ENCODE results near the gene CLRN3. TPM values are rescaled to one million over a fixed set of nuclear protein-coding genes. Genes with fewer than 3 reads are reported as not detected.

Gene CLRN3
- total and polyA plus RNA-seq, 2 of the 8 experiments (the other 6 are each of a cell fraction or from before 2014, with no cell fraction given): not detected

DNA sequence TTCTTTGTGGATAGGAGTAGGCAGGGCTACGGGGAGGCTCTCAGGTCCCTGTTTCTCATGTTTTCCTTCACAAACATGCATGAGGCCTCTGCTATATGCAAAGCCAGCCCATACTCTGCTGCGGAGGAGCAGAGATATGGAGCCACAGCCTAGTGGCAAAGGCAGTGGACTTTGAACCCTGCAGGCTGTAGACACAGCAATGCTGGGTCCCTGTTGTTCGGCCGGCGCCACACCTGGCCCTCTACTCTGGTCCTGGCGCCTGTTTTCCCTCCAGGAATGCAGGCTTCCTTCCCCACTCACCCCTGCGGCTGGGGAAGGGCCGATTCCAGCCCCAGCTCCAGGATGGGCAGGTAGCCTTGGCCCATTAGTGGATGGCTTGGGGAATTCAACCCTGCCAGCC lies 11.5 kb downstream of the CLRN3 start:
- CTCF ChIA-PET (ENCODE audit: partially characterized antibody): interaction anchor here (1.0 to 1.5 kb wide), 2 partner anchors 11 to 23 kb away, joined by 3 to 4 read pairs; no protein-coding TSS in a partner anchor
- Histone ChIP-seq H2AK5ac (ENCODE audit: low read depth, low read length) (no peak overlapping the region), H3K36me3 (ENCODE audit: control insufficient read depth in 2 of 4, insufficient read depth in 4 of 4, low read length in 3 of 4) (no peaks in the 10 kb centered on the region), H3K79me2 (ENCODE audit: control insufficient read depth in 1 of 2, insufficient read depth in 2 of 2, low read length in 2 of 2) (no peaks in the 10 kb centered on the region), H3K14ac (ENCODE audit: insufficient read length) (no peak overlapping the region), H3K4me3 (ENCODE audit: extremely low read depth in 1 of 4, insufficient read depth in 2 of 4, low read depth in 3 of 4, low read length in 4 of 4) (no peak overlapping the region), H2AFZ (ENCODE audit: low read length) (no peak overlapping the region), H2BK5ac (ENCODE audit: low read depth, low read length) (no peak overlapping the region), H3K27ac (ENCODE audit: low read depth, low read length) (no peak overlapping the region), H3K9ac (replicated peaks in 1 of 4; ENCODE audit: extremely low read depth in 1 of 4, low read depth in 3 of 4, low read length in 3 of 4) (no peak overlapping the region), H3K56ac (replicated peaks; ENCODE audit: insufficient read length, low read depth, low read length) (no peak overlapping the region), H2BK15ac (ENCODE audit: low read length) (no peak overlapping the region), H2BK12ac (ENCODE audit: low read depth, low read length) (no peak overlapping the region), H4K20me1 (replicated peaks in 1 of 2; ENCODE audit: control insufficient read depth in 1 of 2, insufficient read depth in 2 of 2, low read length in 2 of 2) (no peaks in the 10 kb centered on the region), H3K27me3 (replicated peaks in 1 of 4; ENCODE audit: control insufficient read depth in 3 of 4, extremely low read depth in 1 of 4, insufficient read depth in 3 of 4, low read length in 3 of 4) (no peaks in the 10 kb centered on the region), H3K4ac (replicated peaks; ENCODE audit: insufficient read length, low read depth, low read length) (no peak overlapping the region), H3K23ac (ENCODE audit: insufficient read length) (no peak overlapping the region), H4K5ac (ENCODE audit: insufficient read length, low read depth, low read length) (no peak overlapping the region), H2BK120ac (replicated peaks; ENCODE audit: low read depth, low read length) (no peak overlapping the region), H4K91ac (replicated peaks; ENCODE audit: insufficient read length, low read length) (no peak overlapping the region), H2BK20ac (ENCODE audit: low read length) (no peak overlapping the region), H3K4me1 (replicated peaks in 1 of 4; ENCODE audit: control insufficient read depth in 3 of 4, insufficient read depth in 4 of 4, low read length in 3 of 4) (no peaks in the 10 kb centered on the region; a peak in 2 of 7 replicates), H3K9me3 (ENCODE audit: insufficient read depth in 2 of 2, low read depth in 1 of 2, low read length in 1 of 2) (no peaks in the 10 kb centered on the region), H3K4me2 (ENCODE audit: insufficient read depth in 1 of 2, low read depth in 2 of 2, low read length in 2 of 2) (no peak overlapping the region), H3K18ac (ENCODE audit: extremely low read depth, low read length) (no peak overlapping the region), H3K79me1 (ENCODE audit: low read depth, low read length) (no peaks in the 10 kb centered on the region), H3K23me2 (ENCODE audit: low read depth, low read length) (no peaks in the 10 kb centered on the region), H4K8ac (ENCODE audit: extremely low read depth, insufficient read depth, low read length) (no peak overlapping the region)
- TF ChIP-seq TAF7 (optimal IDR thresholded peaks at IDR 0.05; ENCODE audit: borderline replicate concordance, low read depth, low read length) (no peak), CHD2 (IDR thresholded peaks at IDR 0.05; ENCODE audit: low read length) (no peak), YY1 (IDR thresholded peaks at IDR 0.05; ENCODE audit: low read depth, low read length) (no peak), BRCA1 (IDR thresholded peaks at IDR 0.05; ENCODE audit: low read depth, low read length) (no peak), PHF8 (conservative IDR thresholded peaks at IDR 0.05; ENCODE audit: low read depth, low read length) (no peak), CHD1 (IDR thresholded peaks at IDR 0.05; ENCODE audit: low read depth, low read length) (no peak)
- DNase-seq (ENCODE audit: low read depth in 1 of 2, low spot score in 2 of 2): peak in 1 of 2 experiments; percentile 26
- no peak for FAIRE-seq
- POLR2A ChIA-PET (ENCODE audit: partially characterized antibody): no interaction called here
- WGBS, 2 experiments (ENCODE audit: extremely low coverage in 1 of 2, insufficient coverage in 1 of 2, insufficient read length in 1 of 2, insufficient replicate concordance in 2 of 2, low coverage in 1 of 2, low lambda C conversion rate in 2 of 2, missing lambda C conversion rate in 1 of 2): 89% methylated on average over 8 of the region's 8 CpGs; no CpG with 5 or more reads in 1 of the 2 experiments

All from H1 (cell line).